ENCODE results near the gene UGT1A7.

Gene UGT1A7

GRCh38 chr2:233799087-233799665 lies 117.5 kb downstream of the UGT1A7 start:
- DNase-seq (ENCODE audit: low spot score): no peak

DNA sequence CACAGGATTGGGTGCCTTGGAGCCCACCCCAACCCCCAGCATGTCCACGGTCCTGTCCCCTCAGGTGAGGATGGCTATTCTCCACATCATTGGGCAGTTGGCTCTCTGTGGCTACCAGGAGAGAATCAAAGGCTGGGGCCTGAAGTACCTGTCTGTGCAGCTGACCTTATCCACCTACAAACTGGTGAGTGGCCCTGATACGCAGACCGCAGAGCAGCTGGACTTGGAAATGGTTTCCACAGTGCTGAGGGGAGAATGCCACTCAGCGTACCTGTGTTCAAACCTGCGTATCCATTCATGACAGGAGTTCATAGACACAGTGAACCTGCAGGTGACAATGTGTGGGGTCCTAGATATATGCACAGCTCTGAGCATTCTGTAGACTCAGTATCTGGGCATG lies 118.0 kb downstream of the UGT1A7 start:
- DNase-seq (ENCODE audit: low spot score): no peak

- no peak for DNase-seq (ENCODE audit: low spot score)
Observed at GRCh38 chr2:233800208-233800607, 118.5 kb downstream of the UGT1A7 start.

GRCh38 chr2:233801357-233802131 lies 119.8 kb downstream of the UGT1A7 start:
- DNase-seq (ENCODE audit: low spot score): peak; percentile 39

DNA sequence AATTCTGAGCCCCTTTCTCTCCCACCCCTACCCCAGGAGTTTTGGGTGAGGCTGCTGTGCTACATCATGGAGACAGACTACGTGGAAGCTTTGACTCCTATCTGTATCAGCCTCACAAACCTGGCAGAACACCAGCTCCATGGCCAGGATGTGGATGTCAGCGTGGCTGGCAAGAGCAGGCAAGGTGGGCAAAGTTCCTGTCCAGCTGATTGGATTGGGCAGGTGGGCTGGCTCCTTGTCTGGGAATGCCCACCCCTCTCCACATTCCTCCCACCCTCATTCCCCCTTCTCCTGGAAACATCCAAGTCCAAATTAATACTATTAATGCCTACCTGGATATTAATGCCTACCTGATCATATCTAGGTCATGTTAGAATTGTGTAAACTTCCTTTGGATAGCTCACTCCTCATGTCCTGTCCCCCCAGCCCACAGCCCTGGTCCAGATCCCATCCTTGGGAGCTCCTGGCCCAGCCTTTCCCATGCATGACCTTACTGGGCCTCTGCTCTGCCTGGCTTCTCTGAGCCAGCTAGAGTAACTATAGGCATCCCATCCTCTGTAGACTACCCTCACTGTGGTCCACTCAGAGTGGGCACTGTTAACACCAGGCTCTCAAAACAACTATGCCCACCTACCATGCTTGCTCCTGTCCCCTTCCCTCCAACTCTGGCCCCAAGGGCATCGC lies 120.6 kb downstream of the UGT1A7 start:
- no peak for DNase-seq (ENCODE audit: low spot score)

DNA sequence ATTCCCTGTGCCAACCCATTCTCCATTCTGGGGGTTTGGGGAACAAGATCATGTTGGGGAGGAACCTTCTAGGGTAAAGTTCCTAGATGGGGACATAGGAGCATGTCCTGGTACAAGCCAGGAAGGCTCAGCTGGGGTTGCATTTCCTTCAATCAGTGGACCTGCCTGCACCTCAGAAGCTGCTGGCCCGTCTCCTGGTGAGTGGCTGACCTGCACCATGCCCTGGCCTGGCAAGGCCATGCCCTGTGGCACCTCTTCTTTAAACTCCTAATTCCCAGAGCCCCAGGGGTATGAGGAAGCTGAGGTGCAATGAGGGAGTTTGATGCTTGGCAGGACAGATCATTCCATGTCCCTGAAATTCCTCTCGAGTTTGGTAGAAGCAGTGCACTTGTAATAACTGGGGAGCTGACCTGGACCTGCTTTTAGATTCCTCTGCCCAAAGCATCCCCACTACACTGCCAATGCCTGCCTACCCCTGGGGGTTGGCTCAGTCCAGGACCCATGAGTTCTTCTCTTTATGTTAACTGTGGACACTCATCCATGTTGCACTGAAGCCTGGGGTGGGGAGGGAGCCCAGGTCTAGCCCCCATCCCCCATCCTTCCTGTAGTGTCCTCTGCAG lies 121.7 kb downstream of the UGT1A7 start:
- no peak for DNase-seq (ENCODE audit: low spot score)

GRCh38 chr2:233803994-233804393 lies 122.3 kb downstream of the UGT1A7 start:
- DNase-seq (ENCODE audit: low spot score): no peak

DNA sequence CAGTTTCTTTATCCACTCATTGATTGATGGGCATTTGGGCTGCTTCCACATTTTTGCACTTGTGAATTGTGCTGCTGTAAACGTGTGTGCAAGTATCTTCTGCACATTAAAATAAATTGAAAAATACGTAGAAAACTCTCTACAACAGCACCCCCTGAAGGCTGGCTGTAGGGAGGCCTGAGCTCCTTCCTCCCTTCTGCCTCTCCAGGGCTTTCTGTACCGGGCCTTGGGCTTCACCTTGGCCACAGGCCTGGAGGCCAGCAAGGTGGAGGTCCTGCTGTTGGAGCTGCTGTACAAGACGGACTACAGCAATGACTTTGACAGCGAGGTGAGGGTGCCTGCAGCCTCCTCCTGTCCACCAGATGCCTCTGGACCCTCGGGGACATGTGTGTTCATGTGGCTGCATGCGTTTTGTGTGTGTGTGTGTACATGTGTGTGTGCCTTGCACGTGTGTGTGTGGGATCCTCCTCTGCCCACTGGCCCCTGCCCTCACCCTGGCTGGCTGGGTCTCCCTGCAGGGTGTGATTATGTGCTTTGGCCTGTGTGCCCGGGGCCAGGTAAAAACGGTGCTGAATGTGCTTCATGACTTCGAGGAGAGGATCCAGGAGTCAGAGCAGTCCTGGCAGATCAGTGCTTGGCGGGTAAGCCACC lies 125.6 kb downstream of the UGT1A7 start:
- DNase-seq (ENCODE audit: low spot score): no peak

- no peak for DNase-seq (ENCODE audit: low spot score)
Observed at GRCh38 chr2:233807966-233808935, 126.5 kb downstream of the UGT1A7 start.

GRCh38 chr2:233810385-233810784 lies 128.7 kb downstream of the UGT1A7 start:
- DNase-seq (ENCODE audit: low spot score): no peak

DNA sequence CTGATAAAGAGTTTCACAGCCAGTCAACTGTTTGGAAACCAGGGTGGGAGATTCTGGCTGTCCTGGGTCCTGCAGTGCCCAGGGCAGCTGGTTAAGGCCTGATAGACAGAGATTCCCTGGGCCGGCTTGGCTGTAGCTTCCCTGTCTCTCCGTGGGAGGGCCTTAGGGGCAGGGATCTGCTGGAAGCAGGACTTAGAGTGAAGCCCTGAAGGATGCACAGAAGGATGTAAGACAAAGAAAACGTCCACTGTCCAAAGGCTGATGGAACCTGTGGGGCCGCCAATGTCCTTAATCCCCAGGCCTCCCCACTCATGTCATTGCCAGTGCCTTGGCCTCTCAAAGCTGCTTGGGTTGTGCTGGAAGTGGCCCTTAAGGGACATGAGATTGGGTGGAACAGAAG lies 129.4 kb downstream of the UGT1A7 start:
- DNase-seq (ENCODE audit: low spot score): no peak

DNA sequence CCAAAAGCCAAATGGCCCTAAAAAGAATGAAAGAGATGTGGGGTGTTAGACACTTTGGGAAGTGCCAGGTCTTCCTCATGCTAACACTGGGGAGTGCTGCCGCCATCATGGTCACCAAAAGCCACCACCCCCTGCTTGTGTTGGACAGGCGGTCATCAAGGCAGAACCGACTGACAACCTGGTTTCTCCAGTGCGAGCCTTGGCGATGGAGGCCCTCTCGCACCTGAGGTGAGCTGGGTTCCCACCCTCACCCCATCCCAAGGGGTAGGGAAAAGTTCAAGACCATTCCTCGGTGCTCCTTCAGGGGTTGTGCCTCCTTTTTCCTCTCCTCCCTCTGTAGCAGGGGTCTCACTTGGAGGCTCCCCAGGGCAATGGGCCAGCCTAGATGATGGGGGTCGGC lies 130.0 kb downstream of the UGT1A7 start:
- no peak for DNase-seq (ENCODE audit: low spot score)

- no peak for DNase-seq (ENCODE audit: low spot score)
Observed at GRCh38 chr2:233813236-233814055, 131.7 kb downstream of the UGT1A7 start.

DNA sequence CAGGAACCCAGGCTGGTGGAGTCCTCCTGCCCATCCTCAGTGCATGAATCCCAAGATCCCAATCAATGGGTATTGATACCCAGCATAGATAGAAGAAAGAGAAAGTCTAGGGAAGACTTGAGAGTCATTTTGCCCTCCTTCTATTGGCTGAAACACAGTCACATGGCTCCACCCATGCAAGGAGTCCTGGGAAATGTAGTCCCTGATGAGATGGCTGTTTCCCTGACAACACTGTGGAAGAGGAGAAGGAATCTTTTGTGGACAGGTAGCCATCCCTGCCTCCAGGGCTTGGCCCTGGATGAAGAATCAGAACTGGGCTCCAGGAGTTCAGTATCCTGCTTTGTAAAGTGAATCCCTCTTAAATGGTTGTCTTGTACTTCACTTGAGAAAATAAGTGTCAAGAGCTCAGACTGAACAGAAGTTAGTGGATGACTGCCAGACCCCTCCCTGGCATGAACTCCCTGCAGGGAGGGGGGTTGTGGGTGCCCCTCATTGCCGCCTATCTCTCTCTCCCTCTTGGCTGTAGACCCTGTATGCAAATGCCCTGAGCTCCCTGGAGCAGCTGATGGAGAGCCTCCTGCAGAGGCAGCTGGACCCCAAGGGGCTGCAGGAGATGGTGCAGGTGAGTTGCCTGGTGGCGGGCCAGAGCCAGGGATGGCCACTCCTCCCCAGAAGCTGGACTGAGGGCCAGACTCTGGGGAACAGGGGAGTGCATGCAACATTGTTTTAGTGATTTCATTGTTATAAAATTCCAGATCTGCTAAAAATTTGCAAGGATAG lies 132.5 kb downstream of the UGT1A7 start:
- DNase-seq (ENCODE audit: low spot score): peak; percentile 20

- DNase-seq (ENCODE audit: low spot score): no peak
Observed at GRCh38 chr2:233815861-233816260, 134.2 kb downstream of the UGT1A7 start.

DNA sequence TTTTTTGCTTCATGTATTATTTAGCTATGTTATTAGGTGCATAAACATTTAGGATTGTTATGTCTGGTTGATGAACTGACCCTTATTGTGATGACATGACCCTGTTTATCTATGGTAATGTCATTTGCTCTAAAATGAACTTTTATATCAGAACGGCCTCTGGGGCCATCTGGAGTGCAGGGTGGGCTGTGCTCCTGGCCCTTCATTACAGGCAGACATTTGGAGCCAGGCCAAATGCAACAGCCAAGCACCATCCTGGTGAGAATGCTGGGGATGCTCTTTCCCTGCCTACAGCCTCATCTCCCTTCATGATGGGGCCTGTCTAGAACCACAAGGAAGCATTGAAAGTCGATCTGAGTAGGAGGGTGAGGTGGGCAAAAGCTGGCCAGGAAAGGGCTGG lies 134.6 kb downstream of the UGT1A7 start:
- no peak for DNase-seq (ENCODE audit: low spot score)

DNA sequence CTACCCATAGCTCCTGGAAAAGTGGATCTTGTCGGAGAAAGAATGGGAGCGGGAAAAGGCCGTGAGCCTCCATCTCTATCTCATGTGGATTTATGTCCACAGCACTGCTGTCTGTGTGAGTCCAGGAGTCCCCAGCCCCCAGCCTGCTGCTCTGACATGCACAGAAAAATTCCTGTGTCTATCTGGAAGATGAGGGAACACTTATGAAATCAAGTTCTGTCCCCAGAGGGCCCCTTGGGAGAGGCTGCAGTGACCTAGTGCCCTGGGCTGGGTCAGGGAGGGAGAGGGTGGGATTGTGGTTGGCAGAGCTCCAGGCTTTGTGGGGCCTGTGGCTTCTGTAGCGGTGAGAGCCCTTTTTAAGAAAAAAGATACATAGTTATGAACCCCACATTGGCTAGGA lies 135.1 kb downstream of the UGT1A7 start:
- DNase-seq (ENCODE audit: low spot score): no peak

GRCh38 chr2:233817361-233817911 lies 135.7 kb downstream of the UGT1A7 start:
- DNase-seq (ENCODE audit: low spot score): no peak

DNA sequence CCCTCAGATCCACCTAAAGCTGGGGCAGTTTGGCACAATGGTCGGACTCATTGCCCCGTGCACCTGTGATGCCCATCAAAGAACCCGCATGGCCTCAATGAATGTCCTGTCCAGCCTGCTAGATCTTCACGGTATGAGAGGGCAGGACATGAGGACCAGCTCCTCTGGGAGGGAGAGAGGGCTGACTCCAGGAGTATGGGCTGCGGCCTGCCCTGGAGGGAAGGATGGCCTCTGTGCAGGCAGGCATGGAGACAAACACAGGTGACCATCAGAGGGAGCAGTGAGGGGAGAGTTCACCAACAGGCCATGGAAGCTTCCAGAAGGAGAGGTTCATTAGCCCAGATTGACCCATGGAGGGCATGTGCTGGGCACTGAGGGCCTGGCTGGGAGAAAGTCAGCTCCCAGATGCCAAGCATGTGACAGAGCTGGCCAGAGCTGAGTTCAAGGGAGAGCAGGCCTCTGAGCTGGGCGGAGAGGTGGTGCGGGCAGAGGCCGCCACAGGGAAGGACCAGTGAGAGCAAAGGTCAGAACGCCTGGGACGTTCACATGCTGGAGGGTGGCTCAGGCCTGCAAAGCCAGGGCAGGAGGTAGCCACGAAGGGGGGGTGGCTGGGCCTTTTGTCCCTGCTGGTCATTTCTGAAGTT lies 136.4 kb downstream of the UGT1A7 start:
- DNase-seq (ENCODE audit: low spot score): no peak
